Measurements from ENCODE around the gene ASF1A.

Gene ASF1A

GRCh38 chr6:118894425-118895260, 691 bp downstream of the ASF1A start:
- peaks cover 39% of the 10 kb centered on the region for H3K36me3 Mint-ChIP-seq (ENCODE audit: low read depth)
- H3K27me3 Mint-ChIP-seq = no peaks in the 10 kb centered on the region
- H3K4me1 Mint-ChIP-seq (ENCODE audit: low read depth) = peaks cover 68% of the 10 kb centered on the region
- H3K27ac Mint-ChIP-seq = peak overlapping the region; percentile 96
- H3K4me3 Mint-ChIP-seq = peak overlapping the region; percentile 95
- H3K9me3 Mint-ChIP-seq = no peaks in the 10 kb centered on the region

GRCh38 chr6:118895261-118895560, 1.3 kb downstream of the ASF1A start:
- no peaks in the 10 kb centered on the region for H3K9me3 Mint-ChIP-seq
- H3K4me1 Mint-ChIP-seq (ENCODE audit: low read depth) = peaks cover 68% of the 10 kb centered on the region
- peak overlapping the region; percentile 95 for H3K4me3 Mint-ChIP-seq
- peak overlapping the region; percentile 89 for H3K27ac Mint-ChIP-seq
- H3K36me3 Mint-ChIP-seq (ENCODE audit: low read depth) = peaks cover 43% of the 10 kb centered on the region
- no peaks in the 10 kb centered on the region for H3K27me3 Mint-ChIP-seq

GRCh38 chr6:118895859-118896258, 1.9 kb downstream of the ASF1A start:
- no peaks in the 10 kb centered on the region for H3K9me3 Mint-ChIP-seq
- peak overlapping the region; percentile 95 for H3K4me3 Mint-ChIP-seq
- no peaks in the 10 kb centered on the region for H3K27me3 Mint-ChIP-seq
- peak overlapping the region; percentile 93 for H3K27ac Mint-ChIP-seq
- peaks cover 46% of the 10 kb centered on the region for H3K36me3 Mint-ChIP-seq (ENCODE audit: low read depth)
- peaks cover 68% of the 10 kb centered on the region for H3K4me1 Mint-ChIP-seq (ENCODE audit: low read depth)

DNA sequence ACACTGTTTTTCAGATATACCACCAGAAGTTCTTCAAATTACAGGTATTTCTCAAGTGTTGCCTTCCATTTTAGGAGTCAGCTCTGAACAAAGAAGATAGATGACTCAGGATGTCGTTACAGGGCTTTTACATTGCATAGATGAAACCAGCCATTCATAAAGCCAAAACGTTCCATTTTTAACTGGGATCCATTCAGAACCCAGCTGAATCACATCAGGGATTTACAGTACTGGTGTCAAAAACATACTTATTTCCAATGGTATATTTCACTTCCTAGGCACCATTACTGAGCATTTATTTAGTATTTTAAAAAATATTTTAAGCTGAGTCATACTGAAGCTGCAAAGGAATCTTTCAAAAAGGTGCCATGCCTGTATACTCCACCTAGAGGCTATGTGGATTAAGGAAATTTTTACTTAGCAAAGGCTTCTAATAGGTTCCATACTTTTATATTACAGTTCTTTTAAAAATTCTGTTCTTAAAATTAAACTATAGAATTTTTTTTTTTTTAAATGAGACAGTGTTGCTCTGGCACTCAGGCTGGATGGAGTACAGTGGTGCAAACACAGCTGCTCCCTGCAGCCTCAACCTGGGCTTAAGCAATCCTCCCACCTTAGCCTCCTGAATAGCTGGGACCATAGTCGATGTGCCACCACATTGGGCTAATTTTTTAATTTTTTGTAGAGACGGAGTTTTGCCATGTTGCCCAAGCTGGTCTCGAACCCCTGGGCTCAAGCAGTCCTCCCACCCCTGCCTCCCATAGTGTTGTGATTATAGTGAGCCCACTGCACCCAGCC, 2.6 kb downstream of the ASF1A start:
- H3K4me1 Mint-ChIP-seq (ENCODE audit: low read depth) = peaks cover 68% of the 10 kb centered on the region
- H3K9me3 Mint-ChIP-seq = no peaks in the 10 kb centered on the region
- H3K36me3 Mint-ChIP-seq (ENCODE audit: low read depth) = peaks cover 48% of the 10 kb centered on the region
- H3K27me3 Mint-ChIP-seq = no peaks in the 10 kb centered on the region
- peak overlapping the region; percentile 93 for H3K27ac Mint-ChIP-seq
- peak overlapping the region; percentile 95 for H3K4me3 Mint-ChIP-seq

- Mint-ChIP-seq H3K27me3 (no peaks in the 10 kb centered on the region), H3K36me3 (ENCODE audit: low read depth) (peaks cover 49% of the 10 kb centered on the region), H3K4me3 (peak overlapping the region; percentile 40), H3K4me1 (ENCODE audit: low read depth) (peaks cover 67% of the 10 kb centered on the region), H3K27ac (peak overlapping the region; percentile 68), H3K9me3 (no peaks in the 10 kb centered on the region)
These were observed 3.4 kb downstream of the ASF1A start for GRCh38 chr6:118897386-118897785.

- peaks cover 58% of the 10 kb centered on the region for H3K36me3 Mint-ChIP-seq (ENCODE audit: low read depth)
- peak overlapping the region; percentile 57 for H3K4me3 Mint-ChIP-seq
- no peaks in the 10 kb centered on the region for H3K9me3 Mint-ChIP-seq
- H3K4me1 Mint-ChIP-seq (ENCODE audit: low read depth) = peaks cover 71% of the 10 kb centered on the region
- H3K27me3 Mint-ChIP-seq = no peaks in the 10 kb centered on the region
- H3K27ac Mint-ChIP-seq = no peak overlapping the region
These were observed 6.0 kb downstream of the ASF1A start for GRCh38 chr6:118899948-118900347.

DNA sequence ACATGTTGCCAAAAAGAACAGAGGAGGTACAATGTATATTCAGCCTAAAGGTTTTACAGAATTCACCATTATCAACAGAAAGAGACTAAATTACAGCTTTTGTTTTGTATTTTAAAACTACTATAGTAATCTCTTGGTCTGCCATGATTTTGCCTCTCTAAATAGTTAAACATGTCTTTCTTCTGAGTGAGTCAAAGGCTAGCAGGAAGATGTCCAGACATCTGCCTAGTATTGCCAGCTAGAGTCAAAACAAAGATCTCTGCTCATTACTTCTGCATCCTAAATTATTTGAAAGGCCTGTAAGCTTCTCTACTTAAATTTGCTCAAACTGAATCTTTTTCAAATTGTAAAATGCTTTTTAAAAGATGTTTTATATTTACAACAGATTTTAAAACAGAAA, 8.8 kb downstream of the ASF1A start:
- Mint-ChIP-seq H3K4me1 (ENCODE audit: low read depth) (peaks cover 76% of the 10 kb centered on the region), H3K27me3 (no peaks in the 10 kb centered on the region), H3K9me3 (no peaks in the 10 kb centered on the region), H3K27ac (no peak overlapping the region), H3K36me3 (ENCODE audit: low read depth) (peaks cover 78% of the 10 kb centered on the region), H3K4me3 (no peak overlapping the region)

DNA sequence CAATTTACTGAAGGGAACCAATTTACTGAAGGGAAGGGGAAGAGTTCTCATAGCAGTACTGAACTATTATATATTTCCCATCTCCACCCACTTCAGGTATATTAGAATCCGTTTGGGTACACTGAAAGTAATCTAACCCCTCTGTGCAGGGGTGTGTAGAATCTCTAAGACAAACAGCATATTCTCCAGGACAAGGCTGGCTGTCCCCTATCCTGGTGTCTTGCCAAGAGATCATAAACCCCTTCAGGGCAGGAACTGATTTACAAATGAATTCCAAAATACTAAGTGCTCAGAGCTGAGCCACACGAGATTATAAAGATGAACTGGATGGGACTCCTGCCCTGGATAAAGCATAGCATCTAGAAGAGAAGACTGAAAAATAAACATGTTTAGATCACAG, 9.2 kb downstream of the ASF1A start:
- Mint-ChIP-seq H3K9me3 (no peaks in the 10 kb centered on the region), H3K36me3 (ENCODE audit: low read depth) (peaks cover 79% of the 10 kb centered on the region), H3K4me1 (ENCODE audit: low read depth) (peaks cover 72% of the 10 kb centered on the region), H3K27me3 (no peaks in the 10 kb centered on the region), H3K27ac (no peak overlapping the region), H3K4me3 (no peak overlapping the region)

GRCh38 chr6:118903691-118904090, 9.7 kb downstream of the ASF1A start:
- H3K27me3 Mint-ChIP-seq = no peaks in the 10 kb centered on the region
- H3K36me3 Mint-ChIP-seq (ENCODE audit: low read depth) = peaks cover 82% of the 10 kb centered on the region
- H3K27ac Mint-ChIP-seq = no peak overlapping the region
- no peak overlapping the region for H3K4me3 Mint-ChIP-seq
- H3K4me1 Mint-ChIP-seq (ENCODE audit: low read depth) = peaks cover 69% of the 10 kb centered on the region
- no peaks in the 10 kb centered on the region for H3K9me3 Mint-ChIP-seq

GRCh38 chr6:118905084-118905483, 11.1 kb downstream of the ASF1A start:
- Mint-ChIP-seq H3K36me3 (ENCODE audit: low read depth) (peaks cover 77% of the 10 kb centered on the region), H3K27ac (no peak overlapping the region), H3K4me3 (no peak overlapping the region), H3K9me3 (no peaks in the 10 kb centered on the region), H3K4me1 (ENCODE audit: low read depth) (peaks cover 55% of the 10 kb centered on the region), H3K27me3 (no peaks in the 10 kb centered on the region)

DNA sequence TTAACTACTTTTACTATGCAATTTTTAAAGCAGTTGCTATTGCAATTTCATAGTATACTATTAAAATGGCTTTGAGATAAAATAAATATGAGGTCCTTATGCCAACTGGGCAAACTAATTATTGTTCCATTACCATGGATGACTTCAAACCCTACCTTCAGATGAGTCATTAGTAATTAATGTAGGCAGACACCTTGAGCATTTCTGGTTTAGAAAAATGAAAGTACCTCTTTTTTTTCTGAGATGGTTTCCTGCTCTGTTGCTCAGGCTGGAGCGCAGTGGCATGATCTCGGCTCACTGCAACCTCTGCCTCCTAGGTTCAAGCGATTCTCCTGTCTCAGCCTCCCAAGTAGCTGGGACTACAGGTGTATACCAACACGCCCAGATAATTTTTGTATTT, 11.9 kb downstream of the ASF1A start:
- Mint-ChIP-seq H3K27ac (no peak overlapping the region), H3K36me3 (ENCODE audit: low read depth) (peaks cover 78% of the 10 kb centered on the region), H3K4me1 (ENCODE audit: low read depth) (peaks cover 48% of the 10 kb centered on the region), H3K9me3 (no peaks in the 10 kb centered on the region), H3K4me3 (no peak overlapping the region), H3K27me3 (no peaks in the 10 kb centered on the region)

- Mint-ChIP-seq H3K4me3 (no peak overlapping the region), H3K9me3 (no peaks in the 10 kb centered on the region), H3K36me3 (ENCODE audit: low read depth) (peaks cover 81% of the 10 kb centered on the region), H3K27me3 (no peaks in the 10 kb centered on the region), H3K4me1 (ENCODE audit: low read depth) (peaks cover 24% of the 10 kb centered on the region), H3K27ac (no peak overlapping the region)
These were observed 14.5 kb downstream of the ASF1A start for GRCh38 chr6:118908441-118908840.

DNA sequence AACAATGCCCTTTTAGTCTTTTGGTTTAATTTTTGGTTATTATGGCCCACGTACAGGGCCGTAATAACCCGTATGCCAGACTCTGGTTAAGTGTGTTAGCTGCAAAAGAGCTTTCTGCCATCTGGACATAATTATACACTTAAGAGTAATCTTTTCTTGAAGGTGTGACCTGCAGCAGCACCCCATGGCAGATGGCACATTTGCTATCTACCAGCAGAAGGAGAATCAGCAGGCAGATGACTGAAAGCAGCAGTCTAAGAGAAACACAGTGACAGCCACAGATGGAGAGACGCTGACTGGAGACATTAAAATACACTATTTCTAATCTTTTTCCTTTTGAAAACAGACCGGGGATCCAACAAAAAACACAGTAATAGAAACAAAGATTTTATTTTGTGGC, 18.7 kb downstream of the ASF1A start:
- Mint-ChIP-seq H3K27ac (no peak overlapping the region), H3K4me1 (ENCODE audit: low read depth) (no peaks in the 10 kb centered on the region), H3K9me3 (no peaks in the 10 kb centered on the region), H3K36me3 (ENCODE audit: low read depth) (peaks cover 77% of the 10 kb centered on the region), H3K27me3 (no peaks in the 10 kb centered on the region), H3K4me3 (no peak overlapping the region)

DNA sequence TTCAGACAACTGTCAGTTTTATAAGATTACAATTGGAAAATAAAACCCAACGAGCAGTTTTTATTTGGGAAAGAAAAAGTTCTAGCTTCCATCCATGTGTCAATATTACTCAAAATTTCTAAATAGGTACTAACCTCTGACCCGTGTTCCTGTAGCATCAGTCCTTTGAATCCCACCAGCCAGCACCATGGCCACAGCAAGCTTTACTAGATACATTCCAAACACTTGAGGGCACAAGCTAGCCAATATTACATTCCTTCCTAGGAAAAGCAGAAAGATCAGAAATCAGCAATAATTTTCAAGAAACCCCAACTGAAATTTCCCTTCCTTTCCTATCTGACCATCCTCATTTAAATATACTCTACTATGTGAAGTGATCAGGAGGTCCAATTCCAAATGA, 19.2 kb downstream of the ASF1A start:
- peaks cover 77% of the 10 kb centered on the region for H3K36me3 Mint-ChIP-seq (ENCODE audit: low read depth)
- H3K4me3 Mint-ChIP-seq = no peak overlapping the region
- H3K4me1 Mint-ChIP-seq (ENCODE audit: low read depth) = no peaks in the 10 kb centered on the region
- H3K27ac Mint-ChIP-seq = no peak overlapping the region
- H3K27me3 Mint-ChIP-seq = no peaks in the 10 kb centered on the region
- H3K9me3 Mint-ChIP-seq = no peaks in the 10 kb centered on the region

- no peaks in the 10 kb centered on the region for H3K9me3 Mint-ChIP-seq
- H3K27ac Mint-ChIP-seq = no peak overlapping the region
- H3K4me3 Mint-ChIP-seq = no peak overlapping the region
- H3K4me1 Mint-ChIP-seq (ENCODE audit: low read depth) = no peaks in the 10 kb centered on the region
- no peaks in the 10 kb centered on the region for H3K27me3 Mint-ChIP-seq
- H3K36me3 Mint-ChIP-seq (ENCODE audit: low read depth) = peaks cover 68% of the 10 kb centered on the region
These were observed 20.6 kb downstream of the ASF1A start for GRCh38 chr6:118914598-118914997.
